H1 (cell line): ENCODE measurements around the gene NRP2. TPM values are rescaled to one million over a fixed set of nuclear protein-coding genes. Genes with fewer than 3 reads are reported as not detected.

Experiments
- CTCF ChIA-PET: fragments of 300-600 bp; sonication (Branson Sonifier 250); formaldehyde crosslinking; loops from one replicate; lab custom pipeline; 2021; ENCODE audit not compliant: partially characterized antibody; lab: Charles Lee
- POLR2A ChIA-PET: fragments of 300-600 bp; sonication (Branson Sonifier 250); formaldehyde crosslinking; loops from one replicate; lab custom pipeline; 2021; ENCODE audit warnings: inconsistent platforms; ENCODE audit not compliant: partially characterized antibody; lab: Charles Lee
- DNase-seq, 2 experiments: peaks; one replicate each; pipeline versions ENCODE4 v3.0.0 to v3.0.0-alpha.2; 2010 to 2022; ENCODE audit warnings: low spot score in 2 of 2, low read depth in 1 of 2, mixed read lengths in 1 of 2
- FAIRE-seq: peaks from 2 replicates; lab custom pipeline; 2011; peaks lifted over from hg19 to GRCh38; lab: Jason Lieb, UNC
- H2AFZ ChIP-seq: 2 replicates; pipeline ENCODE4 v1.8.1; 2012; ENCODE audit warnings: low read length, inconsistent platforms
- H2AK5ac ChIP-seq: 2 replicates; pipeline ENCODE4 v1.6.1; 2013; ENCODE audit warnings: low read depth, low read length
- H2BK120ac ChIP-seq: replicated peaks from 2 replicates; pipeline ENCODE3; 2013; ENCODE audit warnings: low read depth, low read length, inconsistent platforms
- H2BK12ac ChIP-seq: 2 replicates; pipeline ENCODE4 v1.6.1; 2013; ENCODE audit warnings: low read depth, low read length
- H2BK15ac ChIP-seq: 2 replicates; pipeline ENCODE4 v1.6.1; 2013; ENCODE audit warnings: low read length
- H2BK20ac ChIP-seq: 2 replicates; pipeline ENCODE4 v1.6.1; 2013; ENCODE audit warnings: low read length
- H2BK5ac ChIP-seq: 2 replicates; pipeline ENCODE4 v1.6.1; 2013; ENCODE audit warnings: low read depth, low read length
- H3K14ac ChIP-seq: 2 replicates; pipeline ENCODE4 v1.6.1; 2013; ENCODE audit warnings: inconsistent platforms; ENCODE audit not compliant: insufficient read length
- H3K18ac ChIP-seq: 2 replicates; pipeline ENCODE4 v1.6.1; 2013; ENCODE audit warnings: low read length; ENCODE audit errors: extremely low read depth
- H3K23ac ChIP-seq: 2 replicates; pipeline ENCODE4 v1.6.1; 2013; ENCODE audit warnings: inconsistent platforms; ENCODE audit not compliant: insufficient read length
- H3K23me2 ChIP-seq: 2 replicates; pipeline ENCODE4 v1.6.1; 2013; ENCODE audit warnings: low read depth, low read length
- H3K27ac ChIP-seq: 2 replicates; pipeline ENCODE4 v1.6.1; 2011; ENCODE audit warnings: low read depth, low read length, inconsistent platforms
- H3K27me3 ChIP-seq, 4 experiments: replicated peaks in 1 of 4; 1 replicate in 1 of 4; 2 replicates in 3 of 4; pipeline versions ENCODE4 v1.6.1 to v1.8.1; 2011 to 2013; ENCODE audit warnings: low read length in 3 of 4, mild to moderate bottlenecking in 3 of 4, inconsistent platforms in 2 of 4, mixed read lengths in 2 of 4, moderate library complexity in 1 of 4; ENCODE audit not compliant: control insufficient read depth in 3 of 4, insufficient read depth in 3 of 4; ENCODE audit errors: extremely low read depth in 1 of 4
- H3K36me3 ChIP-seq, 4 experiments: 2 replicates each; pipeline versions ENCODE4 v1.6.1 to v1.8.1; 2011 to 2013; ENCODE audit warnings: mild to moderate bottlenecking in 4 of 4, low read length in 3 of 4, moderate library complexity in 2 of 4, control low read depth in 1 of 4, inconsistent platforms in 1 of 4; ENCODE audit not compliant: insufficient read depth in 4 of 4, control insufficient read depth in 2 of 4
- H3K4ac ChIP-seq: replicated peaks from 2 replicates; pipeline ENCODE3; 2013; ENCODE audit warnings: low read length, low read depth, mixed read lengths, inconsistent platforms; ENCODE audit not compliant: insufficient read length
- H3K4me1 ChIP-seq, 4 experiments: replicated peaks in 1 of 4; 1 replicate in 1 of 4; 2 replicates in 3 of 4; pipeline versions ENCODE4 v1.6.1 to v1.8.1; 2011 to 2013; ENCODE audit warnings: low read length in 3 of 4, inconsistent platforms in 2 of 4, mixed read lengths in 1 of 4; ENCODE audit not compliant: insufficient read depth in 4 of 4, control insufficient read depth in 3 of 4
- H3K4me2 ChIP-seq, 2 experiments: 2 replicates each; pipeline versions ENCODE4 v1.6.1 to v1.8.1; 2011 to 2013; ENCODE audit warnings: low read depth in 2 of 2, low read length in 2 of 2, control low read depth in 1 of 2, inconsistent platforms in 1 of 2, mild to moderate bottlenecking in 1 of 2; ENCODE audit not compliant: insufficient read depth in 1 of 2
- H3K4me3 ChIP-seq, 4 experiments: fragments of 200-600, 300-600 bp in 1 of 4; sonication (generic), shearing (Covaris generic), sonication (Bioruptor Twin) in 1 of 4; 2 replicates each; pipeline versions ENCODE4 v1.5.1 to v1.8.1; 2011 to 2016; ENCODE audit warnings: low read length in 4 of 4, low read depth in 3 of 4, control low read depth in 2 of 4, inconsistent platforms in 2 of 4, mild to moderate bottlenecking in 2 of 4, mixed read lengths in 1 of 4, moderate library complexity in 1 of 4; ENCODE audit not compliant: insufficient read depth in 2 of 4; ENCODE audit errors: extremely low read depth in 1 of 4
- H3K56ac ChIP-seq: replicated peaks from 2 replicates; pipeline ENCODE3; 2013; ENCODE audit warnings: low read depth, mild to moderate bottlenecking, mixed read lengths, low read length, inconsistent platforms; ENCODE audit not compliant: insufficient read length
- H3K79me1 ChIP-seq: 2 replicates; pipeline ENCODE4 v1.6.1; 2013; ENCODE audit warnings: low read depth, low read length, control low read depth
- H3K79me2 ChIP-seq, 2 experiments: 2 replicates each; pipeline versions ENCODE4 v1.6.1 to v1.8.1; 2012 to 2013; ENCODE audit warnings: low read length in 2 of 2, mild to moderate bottlenecking in 2 of 2, inconsistent platforms in 1 of 2; ENCODE audit not compliant: insufficient read depth in 2 of 2, control insufficient read depth in 1 of 2
- H3K9ac ChIP-seq, 4 experiments: replicated peaks in 1 of 4; 1 replicate in 1 of 4; 2 replicates in 3 of 4; pipeline versions ENCODE4 v1.6.1 to v1.8.1; 2011 to 2013; ENCODE audit warnings: low read depth in 3 of 4, low read length in 3 of 4, control low read depth in 2 of 4, mild to moderate bottlenecking in 2 of 4, moderate library complexity in 2 of 4, inconsistent platforms in 1 of 4; ENCODE audit errors: extremely low read depth in 1 of 4
- H3K9me3 ChIP-seq, 2 experiments: 2 replicates each; pipeline versions ENCODE4 v1.6.1 to v1.8.1; 2012 to 2013; ENCODE audit warnings: mild to moderate bottlenecking in 2 of 2, moderate library complexity in 2 of 2, control low read depth in 1 of 2, inconsistent platforms in 1 of 2, low read depth in 1 of 2, low read length in 1 of 2, mixed read lengths in 1 of 2; ENCODE audit not compliant: insufficient read depth in 2 of 2
- H4K20me1 ChIP-seq, 2 experiments: replicated peaks in 1 of 2; 2 replicates each; pipeline versions ENCODE3 to v1.8.1; 2011 to 2013; ENCODE audit warnings: inconsistent platforms in 2 of 2, low read length in 2 of 2, mild to moderate bottlenecking in 1 of 2; ENCODE audit not compliant: insufficient read depth in 2 of 2, control insufficient read depth in 1 of 2
- H4K5ac ChIP-seq: 2 replicates; pipeline ENCODE4 v1.6.1; 2013; ENCODE audit warnings: low read length, low read depth, mixed read lengths, inconsistent platforms; ENCODE audit not compliant: insufficient read length
- H4K8ac ChIP-seq: 2 replicates; pipeline ENCODE4 v1.8.0; 2013; ENCODE audit warnings: mild to moderate bottlenecking, moderate library complexity, low read length, inconsistent platforms; ENCODE audit not compliant: insufficient read depth; ENCODE audit errors: extremely low read depth
- H4K91ac ChIP-seq: replicated peaks from 2 replicates; pipeline ENCODE3; 2013; ENCODE audit warnings: low read length, mixed read lengths, inconsistent platforms; ENCODE audit not compliant: insufficient read length
- CTCF ChIP-seq, 3 experiments: IDR thresholded peaks; 1 replicate in 2 of 3; 2 replicates in 1 of 3; pipeline versions ENCODE4 v1.5.1 to v1.6.1; 2011; ENCODE audit warnings: low read length in 3 of 3, mild to moderate bottlenecking in 3 of 3, inconsistent platforms in 2 of 3, low read depth in 1 of 3, moderate library complexity in 1 of 3; ENCODE audit not compliant: insufficient read depth in 1 of 3; ENCODE audit errors: control extremely low read depth in 1 of 3
- GABPA ChIP-seq: IDR thresholded peaks from 2 replicates; pipeline ENCODE4 v1.6.1; 2011; ENCODE audit warnings: mild to moderate bottlenecking, low read length, moderate library complexity, borderline replicate concordance; ENCODE audit not compliant: insufficient read depth
- MAFK ChIP-seq: IDR thresholded peaks from 2 replicates; pipeline ENCODE4 v1.6.1; 2012; ENCODE audit warnings: low read depth, mild to moderate bottlenecking, improper control_type of control experiment, low read length
- WGBS, 2 experiments: shearing (Covaris generic) in 1 of 2; methylation state at CpG; one replicate each; pipeline versions ENCODE4 v1.1.6 to v1.1.7; 2013 to 2015; ENCODE audit warnings: low lambda C conversion rate in 2 of 2, mixed read lengths in 2 of 2, inconsistent platforms in 1 of 2, low coverage in 1 of 2, missing lambda C conversion rate in 1 of 2; ENCODE audit not compliant: insufficient replicate concordance in 2 of 2, insufficient coverage in 1 of 2, insufficient read length in 1 of 2; ENCODE audit errors: extremely low coverage in 1 of 2, missing lambda C conversion rate in 1 of 2; 5-methylcytosine and 5-hydroxymethylcytosine counted together
- polyA plus RNA-seq, 7 experiments: library from polyadenylated mRNA; depleted of rRNA in 3 of 7; stranded (reverse) in 5 of 7; unstranded in 2 of 7; fragments of >200 nt in 5 of 7; fragments of 200-250 nt in 2 of 7; gene quantifications; 1 replicate in 5 of 7; 2 replicates in 1 of 7; 4 replicates in 1 of 7; pipeline versions ENCODE4 v1.2.1 to v1.2.3, GENCODE V29; 2011 to 2013; ENCODE audit warnings: missing spikeins in 2 of 7, mixed read lengths in 2 of 7
- total RNA-seq: library from RNA; stranded (reverse); fragmentation: NEBNext Ultra II Directional; extraction: Animal tissue kit (Norgen Biotek cat#: 25700); gene quantifications from 2 replicates; pipeline ENCODE4 v1.2.1, GENCODE V29; 2021

NRP2 gene
- total and polyA plus RNA-seq, 2 of the 8 experiments (the other 6 are each of a cell fraction or from before 2014, with no cell fraction given) = 32.0 to 37.8 TPM

- Histone ChIP-seq H2BK15ac (no peak overlapping the region), H3K27ac (no peak overlapping the region), H3K23me2 (no peaks in the 10 kb centered on the region), H3K4ac (no peak overlapping the region), H3K79me1 (no peaks in the 10 kb centered on the region), H2AFZ (no peak overlapping the region), H3K23ac (no peak overlapping the region), H2BK20ac (no peak overlapping the region), H3K9me3 (peaks cover 4 to 11% of the 10 kb centered on the region in 2 experiments), H2BK5ac (no peak overlapping the region), H3K9ac (no peak overlapping the region), H4K8ac (no peak overlapping the region), H2BK120ac (no peak overlapping the region), H3K4me3 (no peak overlapping the region), H3K79me2 (no peaks in the 10 kb centered on the region), H4K20me1 (no peaks in the 10 kb centered on the region), H2BK12ac (no peak overlapping the region), H2AK5ac (no peak overlapping the region), H3K4me2 (no peak overlapping the region), H3K36me3 (peaks cover 0 to 14% (median 3%) of the 10 kb centered on the region in 4 experiments; a peak in 4 of 8 replicates), H4K91ac (no peak overlapping the region), H3K18ac (no peak overlapping the region), H4K5ac (no peak overlapping the region), H3K27me3 (no peaks in the 10 kb centered on the region), H3K4me1 (peaks cover 0 to 14% (median 4%) of the 10 kb centered on the region in 4 experiments; a peak in 4 of 7 replicates), H3K14ac (no peak overlapping the region), H3K56ac (no peak overlapping the region)
- TF ChIP-seq MAFK = no peak
- TF ChIP-seq GABPA = no peak
- no peak for TF ChIP-seq CTCF (IDR thresholded peaks at IDR 0.05; ENCODE audit: control extremely low read depth in 1 of 3, insufficient read depth in 1 of 3, low read depth in 1 of 3, low read length in 3 of 3)
- FAIRE-seq (no peak), DNase-seq (no peak)
- ChIA-PET POLR2A (no interaction called here), CTCF (interaction anchor here (0.6 to 2.8 kb wide), 6 partner anchors 13 to 474 kb away, joined by 3 to 18 read pairs (median 3); no protein-coding TSS in a partner anchor)
- WGBS, 2 experiments = 91% methylated on average over 3 of the region's 3 CpGs; no CpG with 5 or more reads in 1 of the 2 experiments
These were observed 118.5 kb downstream of the NRP2 start for GRCh38 chr2:205800773-205801172.
